Left lung (tissue), 10 donors: Measurements from ENCODE around the gene PALM3. TPM values are rescaled to one million over a fixed set of nuclear protein-coding genes. Genes with fewer than 3 reads are reported as not detected.

ENCODE experiments used
- ATAC-seq: fragments of 200-7000 bp; cut with Tn5 transposase; one replicate; pipeline ENCODE4 v1.9.1; 2020; ENCODE audit warnings: moderate library complexity
- DNase-seq, 4 donors: peaks; one replicate each; pipeline ENCODE4 v3.0.0-alpha.2; 2013 to 2020
- H3K27ac ChIP-seq, 2 donors: fragments of 200-600 bp; sonication (generic) in 1 of 2; one replicate each; pipeline versions ENCODE4 v1.5.0 to v1.8.0; 2020 to 2021
- H3K27me3 ChIP-seq, 2 donors: fragments of 200-600 bp; sonication (generic) in 1 of 2; one replicate each; pipeline versions ENCODE4 v1.5.0 to v1.8.0; 2020 to 2021
- H3K36me3 ChIP-seq, 2 donors: fragments of 200-600 bp; sonication (generic) in 1 of 2; one replicate each; pipeline versions ENCODE4 v1.5.0 to v1.8.0; 2020 to 2021
- H3K4me1 ChIP-seq, 2 donors: fragments of 200-600 bp; one replicate each; pipeline ENCODE4 v1.8.0; 2021
- H3K4me3 ChIP-seq, 2 donors: fragments of 200-600 bp; sonication (generic) in 1 of 2; one replicate each; pipeline versions ENCODE4 v1.5.0 to v1.8.0; 2020 to 2021; ENCODE audit warnings: mild to moderate bottlenecking in 1 of 2
- H3K9me3 ChIP-seq, 2 donors: fragments of 200-600 bp; sonication (generic) in 1 of 2; one replicate each; pipeline versions ENCODE4 v1.5.0 to v1.8.0; 2020 to 2021
- intact Hi-C, 2 donors: fragments of 100-400 bp; cut with DNase I; formaldehyde crosslinking; loops; one replicate each; pipeline versions ENCODE4 v1.11.2 to v1.14.2; 2022
- polyA plus RNA-seq, 6 donors: library from polyadenylated mRNA; unstranded; fragments of 120-200 nt; gene quantifications; one replicate each; pipeline ENCODE4 v1.2.1, GENCODE V29; 2013; ENCODE audit not compliant: insufficient read length in 6 of 6
- total RNA-seq, 2 donors: library from RNA; stranded (reverse); fragmentation: NEBNext Ultra II Directional; extraction: Animal tissue kit (Norgen Biotek cat#: 25700); gene quantifications; one replicate each; pipeline ENCODE4 v1.2.1, GENCODE V29; 2021
- TF ChIP-seq, protein P1 (sequence below), 2 donors: fragments of 200-600 bp; sonication (generic) in 1 of 2; IDR thresholded peaks; one replicate each; pipeline versions ENCODE4 v1.5.0 to v1.8.0; 2021; ENCODE audit warnings: antibody characterized with exemption in 2 of 2
- donor health status: DM: no; HTN: yes; CAD: no.
- donor health status: DM: no; HTN: no; CAD: no.

Gene PALM3
- total and polyA plus RNA-seq, 8 donors: 6.0 to 26.6 (median 15.7) TPM

DNA sequence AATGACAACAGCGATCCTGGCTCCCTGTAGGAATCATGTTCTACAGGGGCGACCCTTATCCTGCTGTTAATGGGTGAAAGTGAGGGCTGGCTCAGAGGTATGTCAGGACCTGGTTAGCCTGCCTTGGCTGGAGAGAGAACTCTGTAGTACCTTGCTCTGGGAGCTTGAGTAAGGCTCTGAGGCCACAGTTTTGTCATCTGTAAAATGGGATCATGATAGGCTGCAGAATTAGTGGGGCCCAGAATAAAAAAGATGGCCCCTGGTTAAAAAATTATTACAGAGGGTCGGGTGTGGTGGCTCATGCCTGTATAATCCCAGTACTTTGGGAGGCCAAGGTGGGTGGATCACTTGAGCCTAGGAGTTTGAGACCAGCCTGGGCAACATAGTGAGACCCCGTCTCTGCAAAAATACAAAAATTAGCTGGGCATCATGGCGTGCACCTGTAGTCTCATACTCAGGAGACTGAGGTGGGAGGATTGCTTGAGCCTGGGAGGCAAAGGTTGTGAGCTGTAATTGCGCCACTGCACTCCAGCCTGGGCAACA lies 39.2 kb upstream of the PALM3 start:
- no peaks in the 10 kb centered on the region for H3K27me3 ChIP-seq
- peaks cover 0 to 100% of the 10 kb centered on the region in 2 donors for H3K36me3 ChIP-seq
- no peak overlapping the region for H3K27ac ChIP-seq
- no peaks in the 10 kb centered on the region for H3K9me3 ChIP-seq
- H3K4me1 ChIP-seq: no peaks in the 10 kb centered on the region
- ATAC-seq (no peak), DNase-seq (no peak)
- TF ChIP-seq, protein P1, sequence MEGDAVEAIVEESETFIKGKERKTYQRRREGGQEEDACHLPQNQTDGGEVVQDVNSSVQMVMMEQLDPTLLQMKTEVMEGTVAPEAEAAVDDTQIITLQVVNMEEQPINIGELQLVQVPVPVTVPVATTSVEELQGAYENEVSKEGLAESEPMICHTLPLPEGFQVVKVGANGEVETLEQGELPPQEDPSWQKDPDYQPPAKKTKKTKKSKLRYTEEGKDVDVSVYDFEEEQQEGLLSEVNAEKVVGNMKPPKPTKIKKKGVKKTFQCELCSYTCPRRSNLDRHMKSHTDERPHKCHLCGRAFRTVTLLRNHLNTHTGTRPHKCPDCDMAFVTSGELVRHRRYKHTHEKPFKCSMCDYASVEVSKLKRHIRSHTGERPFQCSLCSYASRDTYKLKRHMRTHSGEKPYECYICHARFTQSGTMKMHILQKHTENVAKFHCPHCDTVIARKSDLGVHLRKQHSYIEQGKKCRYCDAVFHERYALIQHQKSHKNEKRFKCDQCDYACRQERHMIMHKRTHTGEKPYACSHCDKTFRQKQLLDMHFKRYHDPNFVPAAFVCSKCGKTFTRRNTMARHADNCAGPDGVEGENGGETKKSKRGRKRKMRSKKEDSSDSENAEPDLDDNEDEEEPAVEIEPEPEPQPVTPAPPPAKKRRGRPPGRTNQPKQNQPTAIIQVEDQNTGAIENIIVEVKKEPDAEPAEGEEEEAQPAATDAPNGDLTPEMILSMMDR (IDR thresholded peaks at IDR 0.05): no peak
- no peak overlapping the region for H3K4me3 ChIP-seq
- intact Hi-C loops: no loop called here

DNA sequence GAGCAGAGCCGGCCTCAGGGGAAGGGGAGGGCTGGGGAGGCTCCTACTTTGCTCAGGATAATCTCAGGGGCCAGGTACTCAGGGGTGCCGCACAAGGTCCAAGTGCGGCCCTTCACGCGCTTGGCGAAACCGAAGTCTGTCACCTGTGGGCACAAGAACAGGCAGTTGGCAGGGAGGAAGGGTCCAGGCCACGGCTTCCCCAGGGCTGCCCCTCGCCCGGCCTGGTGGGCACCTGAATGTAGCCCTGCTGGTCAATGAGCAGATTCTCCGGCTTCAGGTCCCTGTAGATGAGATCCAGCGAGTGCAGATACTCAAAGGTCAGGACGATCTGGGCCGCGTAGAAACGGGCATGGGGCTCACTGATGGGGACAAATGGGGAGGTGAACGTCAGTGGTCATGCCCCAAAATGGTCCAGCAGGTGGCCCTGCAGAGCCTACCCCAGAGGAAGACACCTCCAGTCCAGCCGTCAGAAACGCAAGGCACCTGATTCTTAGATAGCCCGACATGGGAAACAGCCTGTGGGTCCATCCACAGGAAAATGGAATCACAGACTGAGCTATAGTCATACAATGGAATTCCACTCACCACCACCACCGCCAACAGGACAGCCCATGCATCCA lies 35.8 kb upstream of the PALM3 start:
- Histone ChIP-seq H3K27ac (no peak overlapping the region), H3K36me3 (peaks cover 0 to 76% of the 10 kb centered on the region in 2 donors), H3K9me3 (peaks cover 0 to 11% of the 10 kb centered on the region in 2 donors), H3K4me1 (no peaks in the 10 kb centered on the region), H3K4me3 (no peak overlapping the region), H3K27me3 (no peaks in the 10 kb centered on the region)
- no peak for ATAC-seq
- DNase-seq: no peak
- TF ChIP-seq, protein P1 (IDR thresholded peaks at IDR 0.05): no peak
- intact Hi-C loops: no loop called here

DNA sequence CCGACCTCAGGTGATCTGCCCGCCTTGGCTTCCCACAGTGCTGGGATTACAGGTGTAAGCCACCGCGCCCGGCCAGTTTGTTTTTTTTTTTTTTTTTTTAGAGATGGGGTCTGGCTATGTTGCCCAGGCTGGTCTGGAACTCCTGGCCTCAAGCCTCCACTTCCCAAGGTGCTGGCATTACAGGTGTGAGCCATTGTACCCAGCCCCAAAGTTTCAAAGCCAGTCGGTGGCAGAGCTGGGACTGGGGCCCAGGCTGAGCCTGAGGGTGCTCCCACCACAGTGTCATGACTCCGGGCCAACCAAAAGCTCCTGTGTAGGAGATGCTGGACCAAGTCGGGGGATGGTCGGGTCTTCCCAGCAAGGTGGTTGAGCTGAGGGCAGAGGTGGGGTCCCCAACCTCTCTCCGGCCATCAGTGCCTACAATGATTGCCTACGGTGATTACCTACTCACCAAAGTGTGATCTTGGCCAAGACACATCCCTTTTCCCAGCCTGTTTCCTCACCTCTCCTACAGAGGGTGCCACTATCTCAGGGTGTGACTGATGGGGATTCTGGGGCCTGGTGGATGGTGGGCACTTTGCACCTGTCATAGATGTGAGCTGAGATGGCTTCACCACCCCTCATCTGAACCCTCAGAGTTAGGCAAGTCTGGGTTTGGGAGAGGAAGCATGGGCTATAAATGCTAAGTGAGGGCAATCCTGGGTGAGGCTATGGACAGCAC lies 34.6 kb upstream of the PALM3 start:
- no peak for DNase-seq
- TF ChIP-seq, protein P1 (IDR thresholded peaks at IDR 0.05): no peak
- no peak overlapping the region for H3K4me3 ChIP-seq
- no peaks in the 10 kb centered on the region for H3K27me3 ChIP-seq
- peaks cover 0 to 64% of the 10 kb centered on the region in 2 donors for H3K36me3 ChIP-seq
- no peak overlapping the region for H3K27ac ChIP-seq
- H3K4me1 ChIP-seq: peaks cover 3 to 10% of the 10 kb centered on the region in 2 donors
- intact Hi-C loops: no loop called here
- peaks cover 0 to 11% of the 10 kb centered on the region in 2 donors for H3K9me3 ChIP-seq
- no peak for ATAC-seq

DNA sequence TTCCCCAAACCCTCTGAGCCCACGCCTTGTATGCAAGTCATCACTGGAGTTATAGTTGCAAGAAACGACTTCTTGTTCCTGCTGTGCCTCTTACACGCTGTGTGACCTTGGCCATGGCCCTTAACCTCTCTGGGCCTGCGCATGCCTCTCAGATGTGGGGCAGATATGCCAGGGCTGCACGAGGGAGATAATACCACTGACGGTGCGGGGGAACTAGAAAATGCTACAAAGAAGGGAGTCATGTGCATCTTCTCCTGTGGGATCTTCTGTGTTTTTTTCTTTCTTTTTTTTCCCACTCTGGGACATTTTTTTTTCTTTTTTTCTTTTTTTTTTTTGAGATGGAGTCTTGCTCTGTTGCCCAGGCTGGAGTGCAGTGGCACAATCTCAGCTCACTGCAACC lies 33.0 kb upstream of the PALM3 start:
- peaks cover 0 to 11% of the 10 kb centered on the region in 2 donors for H3K9me3 ChIP-seq
- H3K4me1 ChIP-seq: peaks cover 3 to 14% of the 10 kb centered on the region in 2 donors
- intact Hi-C loops: no loop called here
- peaks cover 0 to 48% of the 10 kb centered on the region in 2 donors for H3K36me3 ChIP-seq
- H3K27ac ChIP-seq: no peak overlapping the region
- no peak overlapping the region for H3K4me3 ChIP-seq
- no peak for DNase-seq
- ATAC-seq: no peak
- no peaks in the 10 kb centered on the region for H3K27me3 ChIP-seq
- TF ChIP-seq, protein P1 (IDR thresholded peaks at IDR 0.05): no peak

DNA sequence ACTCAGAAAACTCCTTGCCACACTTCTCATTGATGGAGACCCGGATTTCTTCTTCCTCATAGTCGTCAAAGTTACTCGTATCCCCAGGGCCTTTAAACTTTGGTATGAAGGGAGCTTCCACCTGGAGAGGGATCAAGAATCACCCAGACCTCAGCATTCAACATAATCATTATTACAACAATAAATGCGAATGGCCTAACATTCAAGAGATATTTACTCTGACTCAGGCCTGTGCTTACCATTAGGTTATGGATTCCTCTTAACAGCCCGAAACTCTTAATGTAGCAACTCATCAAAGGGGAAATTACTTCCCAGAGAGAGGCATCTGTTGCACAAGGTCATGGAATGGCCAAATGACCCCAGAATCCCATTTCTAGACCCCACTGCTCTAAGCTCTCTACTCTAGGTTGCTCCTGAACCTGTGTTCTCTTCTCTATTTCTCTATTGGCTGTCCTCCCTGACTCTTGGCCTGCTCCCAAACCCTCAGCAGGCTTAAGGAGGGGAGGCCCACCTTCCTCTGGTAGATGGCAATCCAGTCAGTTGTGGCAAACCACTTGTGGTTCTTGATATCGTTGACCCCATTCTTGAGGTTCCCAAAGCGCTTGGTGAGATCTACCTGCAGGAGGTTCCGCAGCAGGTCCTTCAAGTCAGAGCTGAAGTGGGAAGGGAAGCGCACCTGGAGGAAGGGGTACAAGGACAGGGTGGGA lies 31.4 kb upstream of the PALM3 start:
- Histone ChIP-seq H3K36me3 (peaks cover 0 to 40% of the 10 kb centered on the region in 2 donors), H3K9me3 (peaks cover 0 to 11% of the 10 kb centered on the region in 2 donors), H3K4me3 (no peak overlapping the region), H3K27ac (no peak overlapping the region), H3K4me1 (peaks cover 7 to 25% of the 10 kb centered on the region in 2 donors), H3K27me3 (no peaks in the 10 kb centered on the region)
- TF ChIP-seq, protein P1 (IDR thresholded peaks at IDR 0.05): no peak
- intact Hi-C loops: no loop called here
- DNase-seq (no peak), ATAC-seq (no peak)
